ENCODE results near the gene MLC1.

MLC1 gene

GRCh38 chr22:50084614-50085021 lies 608 bp downstream of the MLC1 start:
- Histone ChIP-seq H3K79me1 (replicated peaks; ENCODE audit: low read length, poor library complexity, severe bottlenecking) (no peaks in the 10 kb centered on the region), H2BK12ac (ENCODE audit: low read length in 2 of 2) (no peak overlapping the region), H3K18ac (ENCODE audit: low read depth in 1 of 2, low read length in 2 of 2) (no peak overlapping the region), H3K9ac (ENCODE audit: low read length) (no peak overlapping the region), H3K27ac (ENCODE audit: low read length, poor library complexity, severe bottlenecking) (no peak overlapping the region), H4K91ac (ENCODE audit: low read length) (no peak overlapping the region), H3K4me3 (ENCODE audit: insufficient read depth in 1 of 2, low read depth in 1 of 2, low read length in 2 of 2) (no peak overlapping the region), H3K36me3 (ENCODE audit: control insufficient read depth in 1 of 2, insufficient read depth in 2 of 2, low read depth in 1 of 2, low read length in 2 of 2) (peaks cover 0 to 3% of the 10 kb centered on the region in 2 experiments), H2BK15ac (ENCODE audit: low read depth, poor library complexity, severe bottlenecking) (no peak overlapping the region), H2AK5ac (ENCODE audit: low read length, severe bottlenecking) (no peak overlapping the region), H3K4me2 (ENCODE audit: low read length, poor library complexity, severe bottlenecking) (no peak overlapping the region), H3K4ac (ENCODE audit: low read depth in 1 of 2, low read length in 2 of 2) (no peak overlapping the region), H3K4me1 (ENCODE audit: control insufficient read depth, insufficient read depth, low read depth, low read length) (peaks cover 2% of the 10 kb centered on the region), H2BK5ac (ENCODE audit: low read depth, low read length, poor library complexity, severe bottlenecking) (no peak overlapping the region), H2BK120ac (ENCODE audit: low read depth, low read length) (no peak overlapping the region), H4K8ac (ENCODE audit: low read length) (no peak overlapping the region), H3K9me3 (ENCODE audit: control insufficient read depth, low read length) (no peaks in the 10 kb centered on the region), H3K27me3 (ENCODE audit: control insufficient read depth in 1 of 2, insufficient read depth in 1 of 2, low read length in 2 of 2) (peaks cover 19 to 49% of the 10 kb centered on the region in 2 experiments), H3K14ac (ENCODE audit: low read length in 2 of 2) (no peak overlapping the region), H3K23ac (ENCODE audit: low read length in 2 of 2) (no peak overlapping the region), H2AFZ (ENCODE audit: low read depth, low read length) (no peak overlapping the region)
- 97% methylated on average over 15 of the region's 16 CpGs for WGBS
- no peak for DNase-seq

- Histone ChIP-seq H4K91ac (ENCODE audit: low read length) (no peak overlapping the region), H3K9me3 (ENCODE audit: control insufficient read depth, low read length) (no peaks in the 10 kb centered on the region), H2AFZ (ENCODE audit: low read depth, low read length) (no peak overlapping the region), H3K4me1 (ENCODE audit: control insufficient read depth, insufficient read depth, low read depth, low read length) (peaks cover 2% of the 10 kb centered on the region), H3K4me3 (ENCODE audit: insufficient read depth in 1 of 2, low read depth in 1 of 2, low read length in 2 of 2) (no peak overlapping the region), H3K18ac (ENCODE audit: low read depth in 1 of 2, low read length in 2 of 2) (no peak overlapping the region), H2BK5ac (ENCODE audit: low read depth, low read length, poor library complexity, severe bottlenecking) (no peak overlapping the region), H3K14ac (ENCODE audit: low read length in 2 of 2) (no peak overlapping the region), H2BK12ac (ENCODE audit: low read length in 2 of 2) (no peak overlapping the region), H2BK120ac (ENCODE audit: low read depth, low read length) (no peak overlapping the region), H3K4me2 (ENCODE audit: low read length, poor library complexity, severe bottlenecking) (no peak overlapping the region), H3K36me3 (ENCODE audit: control insufficient read depth in 1 of 2, insufficient read depth in 2 of 2, low read depth in 1 of 2, low read length in 2 of 2) (peaks cover 0 to 3% of the 10 kb centered on the region in 2 experiments), H3K27me3 (ENCODE audit: control insufficient read depth in 1 of 2, insufficient read depth in 1 of 2, low read length in 2 of 2) (peaks cover 20 to 48% of the 10 kb centered on the region in 2 experiments), H3K9ac (ENCODE audit: low read length) (no peak overlapping the region), H3K27ac (ENCODE audit: low read length, poor library complexity, severe bottlenecking) (no peak overlapping the region), H3K23ac (ENCODE audit: low read length in 2 of 2) (no peak overlapping the region), H4K8ac (ENCODE audit: low read length) (no peak overlapping the region), H2AK5ac (ENCODE audit: low read length, severe bottlenecking) (no peak overlapping the region), H2BK15ac (ENCODE audit: low read depth, poor library complexity, severe bottlenecking) (no peak overlapping the region), H3K79me1 (replicated peaks; ENCODE audit: low read length, poor library complexity, severe bottlenecking) (no peaks in the 10 kb centered on the region), H3K4ac (ENCODE audit: low read depth in 1 of 2, low read length in 2 of 2) (no peak overlapping the region)
- no peak for DNase-seq
- 89% methylated on average over 10 of the region's 10 CpGs for WGBS
Measured at GRCh38 chr22:50084080-50084477, 1.1 kb downstream of the MLC1 start.

GRCh38 chr22:50083462-50084079 lies 1.7 kb downstream of the MLC1 start:
- H2BK120ac ChIP-seq (ENCODE audit: low read depth, low read length): no peak overlapping the region
- H2BK5ac ChIP-seq (ENCODE audit: low read depth, low read length, poor library complexity, severe bottlenecking): no peak overlapping the region
- WGBS: 79% methylated on average over 18 of the region's 18 CpGs
- no peaks in the 10 kb centered on the region for H3K79me1 ChIP-seq (replicated peaks; ENCODE audit: low read length, poor library complexity, severe bottlenecking)
- H3K27me3 ChIP-seq (ENCODE audit: control insufficient read depth in 1 of 2, insufficient read depth in 1 of 2, low read length in 2 of 2): peaks cover 20 to 44% of the 10 kb centered on the region in 2 experiments
- H3K4me2 ChIP-seq (ENCODE audit: low read length, poor library complexity, severe bottlenecking): no peak overlapping the region
- peaks cover 0 to 3% of the 10 kb centered on the region in 2 experiments for H3K36me3 ChIP-seq (ENCODE audit: control insufficient read depth in 1 of 2, insufficient read depth in 2 of 2, low read depth in 1 of 2, low read length in 2 of 2)
- DNase-seq: no peak
- H2BK15ac ChIP-seq (ENCODE audit: low read depth, poor library complexity, severe bottlenecking): no peak overlapping the region
- H2BK12ac ChIP-seq (ENCODE audit: low read length in 2 of 2): no peak overlapping the region
- H3K9ac ChIP-seq (ENCODE audit: low read length): no peak overlapping the region
- H3K27ac ChIP-seq (ENCODE audit: low read length, poor library complexity, severe bottlenecking): no peak overlapping the region
- no peak overlapping the region for H2AFZ ChIP-seq (ENCODE audit: low read depth, low read length)
- H4K8ac ChIP-seq (ENCODE audit: low read length): no peak overlapping the region
- H2AK5ac ChIP-seq (ENCODE audit: low read length, severe bottlenecking): no peak overlapping the region
- H3K4ac ChIP-seq (ENCODE audit: low read depth in 1 of 2, low read length in 2 of 2): no peak overlapping the region
- no peak overlapping the region for H3K23ac ChIP-seq (ENCODE audit: low read length in 2 of 2)
- H3K14ac ChIP-seq (ENCODE audit: low read length in 2 of 2): peak overlapping the region in 1 of 2 experiments; percentile 28
- H3K4me1 ChIP-seq (ENCODE audit: control insufficient read depth, insufficient read depth, low read depth, low read length): peaks cover 2% of the 10 kb centered on the region
- H3K9me3 ChIP-seq (ENCODE audit: control insufficient read depth, low read length): no peaks in the 10 kb centered on the region
- H3K18ac ChIP-seq (ENCODE audit: low read depth in 1 of 2, low read length in 2 of 2): no peak overlapping the region
- H4K91ac ChIP-seq (ENCODE audit: low read length): no peak overlapping the region
- H3K4me3 ChIP-seq (ENCODE audit: insufficient read depth in 1 of 2, low read depth in 1 of 2, low read length in 2 of 2): no peak overlapping the region

GRCh38 chr22:50082961-50083461 lies 2.2 kb downstream of the MLC1 start:
- no peak overlapping the region for H2BK5ac ChIP-seq (ENCODE audit: low read depth, low read length, poor library complexity, severe bottlenecking)
- H3K18ac ChIP-seq (ENCODE audit: low read depth in 1 of 2, low read length in 2 of 2): no peak overlapping the region
- no peak overlapping the region for H2BK120ac ChIP-seq (ENCODE audit: low read depth, low read length)
- H2BK15ac ChIP-seq (ENCODE audit: low read depth, poor library complexity, severe bottlenecking): no peak overlapping the region
- no peak overlapping the region for H2AK5ac ChIP-seq (ENCODE audit: low read length, severe bottlenecking)
- H3K4ac ChIP-seq (ENCODE audit: low read depth in 1 of 2, low read length in 2 of 2): no peak overlapping the region
- peaks cover 2% of the 10 kb centered on the region for H3K4me1 ChIP-seq (ENCODE audit: control insufficient read depth, insufficient read depth, low read depth, low read length)
- H3K27ac ChIP-seq (ENCODE audit: low read length, poor library complexity, severe bottlenecking): no peak overlapping the region
- no peak overlapping the region for H3K4me3 ChIP-seq (ENCODE audit: insufficient read depth in 1 of 2, low read depth in 1 of 2, low read length in 2 of 2)
- no peak overlapping the region for H3K4me2 ChIP-seq (ENCODE audit: low read length, poor library complexity, severe bottlenecking)
- H3K36me3 ChIP-seq (ENCODE audit: control insufficient read depth in 1 of 2, insufficient read depth in 2 of 2, low read depth in 1 of 2, low read length in 2 of 2): peaks cover 0 to 3% of the 10 kb centered on the region in 2 experiments
- no peak overlapping the region for H2AFZ ChIP-seq (ENCODE audit: low read depth, low read length)
- peaks cover 20 to 44% of the 10 kb centered on the region in 2 experiments for H3K27me3 ChIP-seq (ENCODE audit: control insufficient read depth in 1 of 2, insufficient read depth in 1 of 2, low read length in 2 of 2)
- 96% methylated on average over 14 of the region's 21 CpGs for WGBS
- no peak overlapping the region for H4K8ac ChIP-seq (ENCODE audit: low read length)
- H3K79me1 ChIP-seq (replicated peaks; ENCODE audit: low read length, poor library complexity, severe bottlenecking): no peaks in the 10 kb centered on the region
- peak overlapping the region in 1 of 2 experiments; percentile 42 for H3K14ac ChIP-seq (ENCODE audit: low read length in 2 of 2)
- DNase-seq: no peak
- no peak overlapping the region for H3K23ac ChIP-seq (ENCODE audit: low read length in 2 of 2)
- no peak overlapping the region for H4K91ac ChIP-seq (ENCODE audit: low read length)
- no peaks in the 10 kb centered on the region for H3K9me3 ChIP-seq (ENCODE audit: control insufficient read depth, low read length)
- no peak overlapping the region for H2BK12ac ChIP-seq (ENCODE audit: low read length in 2 of 2)
- no peak overlapping the region for H3K9ac ChIP-seq (ENCODE audit: low read length)

Measured in mesenchymal stem cell (in vitro differentiated cells and primary cell).